C4-2B (cell line): Measurements from ENCODE around the gene LNX2.

Experiments
- CTCF ChIP-seq: fragments of 450-650 bp; conservative IDR thresholded peaks from 2 replicates; pipeline ENCODE4 v1.5.1; 2017; ENCODE audit warnings: mild to moderate bottlenecking
- ZFX ChIP-seq: fragments of 450-650 bp; IDR thresholded peaks from 2 replicates; pipeline ENCODE4 v1.6.1; 2017

GRCh38 chr13:27588405-27588804 is 31.9 kb downstream of the LNX2 start:
- TF ChIP-seq CTCF (no peak), ZFX (no peak)
